Measurements from ENCODE around the gene RABGAP1L. TPM values are rescaled to one million over a fixed set of nuclear protein-coding genes. Genes with fewer than 3 reads are reported as not detected.
"Not testable (repeated sequence)": the region's sequence is repeated elsewhere in the genome, so short reads cannot be mapped to it uniquely, and the experiment has no call there.

Gene RABGAP1L
- total RNA-seq, 1 donor from 2014 or later, result 114 TPM

DNA sequence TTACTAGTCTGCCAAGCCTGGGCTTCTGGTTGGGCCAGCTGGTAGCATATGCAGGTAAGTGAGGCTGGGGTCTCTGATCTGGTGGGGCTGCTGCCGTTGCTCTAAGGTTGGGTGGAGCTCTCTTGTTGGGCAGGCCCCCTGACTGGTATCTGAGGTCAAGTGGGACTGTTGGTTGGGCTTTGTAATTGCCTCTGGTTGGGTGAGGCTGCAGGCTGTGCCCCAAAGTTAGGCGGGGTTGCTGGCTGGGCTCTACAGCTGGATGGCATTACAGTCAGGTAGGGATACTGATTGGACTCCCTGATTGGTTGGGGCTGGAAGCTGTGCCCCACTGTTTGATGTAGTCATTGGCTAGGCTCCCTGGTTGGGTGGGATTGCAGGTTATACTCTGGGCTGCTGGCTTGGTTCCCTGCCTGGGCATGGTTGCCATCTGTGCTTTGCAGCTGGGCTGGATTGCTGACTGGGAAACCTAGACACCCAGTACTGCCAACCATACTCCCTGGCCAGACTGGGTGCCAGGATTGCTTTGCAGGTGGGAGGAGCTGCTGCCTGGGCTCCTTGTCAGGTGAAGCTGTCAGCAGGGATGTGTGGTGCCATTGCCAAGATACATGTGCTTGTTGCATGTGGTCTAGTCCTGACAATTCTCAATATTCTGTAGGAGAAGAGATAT is 130.5 kb downstream of the RABGAP1L start:
- DNase-seq (ENCODE audit: low spot score), result no peak

DNA sequence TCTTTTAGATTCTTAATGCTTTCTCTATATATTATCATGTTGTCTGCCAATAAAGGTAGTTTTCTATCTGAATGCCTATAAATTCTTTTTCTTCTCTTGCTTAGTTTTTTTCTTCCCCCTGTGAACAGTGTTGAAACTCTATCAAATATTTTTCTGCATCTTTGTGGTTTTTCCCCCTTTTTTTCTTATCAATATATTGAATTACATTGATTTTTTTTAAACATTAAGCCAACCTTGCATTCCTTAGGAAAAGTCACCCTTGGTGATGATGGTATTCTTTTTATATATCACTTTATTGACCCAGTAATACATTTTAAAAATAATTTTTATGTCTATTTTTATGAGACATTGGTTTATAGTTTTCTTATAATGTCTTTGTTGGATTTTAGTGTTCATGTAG is 131.7 kb downstream of the RABGAP1L start:
- no peak for DNase-seq (ENCODE audit: low spot score)

DNA sequence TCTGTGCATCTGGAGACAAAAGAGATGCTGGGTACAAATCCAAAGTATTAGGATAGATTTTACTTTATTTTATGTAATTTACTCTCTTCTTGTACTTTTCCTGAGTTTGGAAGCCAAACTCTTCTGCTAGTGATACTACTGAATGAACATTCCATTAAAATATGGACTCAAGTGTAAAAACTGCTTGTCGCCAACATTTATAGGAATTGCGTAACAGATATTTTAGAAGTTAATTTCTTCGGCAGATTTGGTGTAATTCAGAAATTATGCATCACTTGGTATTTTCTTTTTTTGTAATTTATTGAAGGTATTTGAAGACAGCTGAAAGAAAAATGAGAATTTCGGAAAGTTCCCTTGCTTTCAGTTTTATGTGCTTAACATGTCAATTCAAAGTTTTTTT is 137.0 kb downstream of the RABGAP1L start:
- no peak for DNase-seq (ENCODE audit: low spot score)

DNA sequence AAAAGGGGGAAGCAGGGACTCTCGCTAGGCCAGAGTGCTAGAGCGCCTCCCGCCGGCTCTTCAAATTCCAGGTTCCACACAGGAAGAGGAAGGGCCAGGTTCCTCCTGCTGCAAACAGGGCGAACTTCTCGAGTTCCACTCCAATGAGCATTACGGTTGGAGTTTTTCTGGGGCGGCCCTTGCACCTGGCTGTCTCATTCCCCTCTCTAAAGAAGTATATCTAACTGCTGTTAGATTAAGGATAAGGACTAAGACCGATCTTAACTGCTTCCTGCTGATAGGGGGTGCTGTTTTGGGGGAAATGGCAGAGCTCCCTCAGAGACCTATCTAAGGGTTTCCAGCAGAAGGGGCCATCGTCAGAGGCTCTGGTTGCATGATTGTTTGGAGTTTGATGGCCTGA is 138.0 kb downstream of the RABGAP1L start:
- no peak for DNase-seq (ENCODE audit: low spot score)

- no peak for DNase-seq (ENCODE audit: low spot score)
These were observed 142.2 kb downstream of the RABGAP1L start for GRCh38 chr1:174301295-174302077.

GRCh38 chr1:174308604-174309003 is 149.3 kb downstream of the RABGAP1L start:
- DNase-seq (ENCODE audit: low spot score), result no peak

- DNase-seq (ENCODE audit: low spot score), result no peak
These were observed 150.2 kb downstream of the RABGAP1L start for GRCh38 chr1:174309490-174309889.

GRCh38 chr1:174314433-174314832 is 155.1 kb downstream of the RABGAP1L start:
- DNase-seq (ENCODE audit: low spot score), result no peak

DNA sequence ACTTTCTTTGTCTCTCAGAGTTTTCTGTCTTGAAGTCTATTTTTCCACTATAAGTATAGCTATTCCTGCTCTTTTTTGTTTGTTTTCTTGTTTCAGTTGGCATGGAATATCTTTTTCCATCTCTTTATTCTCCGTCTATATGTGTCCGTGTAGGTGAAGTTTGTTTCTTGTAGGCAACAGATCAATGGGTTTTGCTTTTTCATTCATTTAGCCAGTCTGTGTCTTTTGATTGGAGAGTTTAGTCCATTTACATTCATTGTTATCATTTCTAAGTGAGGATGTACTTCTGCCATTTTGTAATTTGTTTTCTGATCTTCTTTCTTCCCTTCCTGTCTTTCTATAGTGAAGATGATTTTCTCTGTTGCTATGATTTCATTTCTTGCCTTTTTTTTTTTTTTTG is 155.9 kb downstream of the RABGAP1L start:
- DNase-seq (ENCODE audit: low spot score), result no peak

DNA sequence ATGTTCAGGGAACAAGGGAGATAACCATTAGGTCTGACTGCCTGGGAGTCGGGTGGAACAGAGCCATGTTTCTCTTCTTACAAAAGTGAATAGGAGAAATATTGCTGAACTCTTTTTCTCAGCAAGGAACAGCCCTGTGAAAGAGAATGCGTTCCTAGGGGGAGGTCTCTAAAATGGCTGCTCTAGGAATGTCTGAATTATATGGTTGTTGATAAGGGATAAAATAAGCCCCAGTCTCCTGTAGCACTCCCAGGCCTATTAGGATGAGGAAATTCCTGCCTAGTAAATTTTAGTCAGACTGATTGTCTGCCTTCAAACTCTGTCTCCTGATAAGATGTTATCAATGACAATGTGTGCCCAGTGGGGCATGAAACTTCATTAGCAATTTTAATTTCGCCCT is 161.6 kb downstream of the RABGAP1L start:
- DNase-seq (ENCODE audit: low spot score), result not testable (repeated sequence)

DNA sequence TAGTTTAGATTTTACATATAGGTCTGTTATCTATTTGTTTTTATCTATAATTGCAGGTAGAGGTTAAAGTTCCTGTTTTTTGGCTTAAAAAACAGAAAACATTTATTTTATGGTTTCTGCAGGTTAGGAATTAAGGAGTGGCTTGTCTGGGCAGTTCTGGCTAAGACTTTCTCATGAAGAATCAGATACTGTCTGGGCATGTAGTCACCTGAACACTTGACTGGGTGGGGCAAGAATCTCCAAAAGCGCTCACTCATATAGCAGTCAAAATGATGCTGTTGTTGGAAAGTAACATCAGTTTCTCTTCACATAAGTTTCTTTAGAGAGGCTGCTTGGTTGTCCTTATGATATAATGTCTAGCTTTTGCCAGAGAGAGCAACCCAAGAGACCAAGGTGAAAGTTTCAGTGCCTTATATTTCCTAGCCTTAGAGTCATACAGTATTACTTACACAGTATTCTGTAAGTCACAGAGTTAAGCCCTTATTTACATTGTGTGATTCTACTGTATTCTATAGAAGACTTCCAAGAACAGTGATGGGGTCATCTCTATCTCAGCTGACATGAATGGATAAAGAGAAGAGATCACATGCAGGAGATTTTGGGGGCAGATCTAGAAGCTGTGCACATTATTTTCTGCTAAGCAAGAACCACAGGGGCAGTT is 163.0 kb downstream of the RABGAP1L start:
- no peak for DNase-seq (ENCODE audit: low spot score)

- no peak for DNase-seq (ENCODE audit: low spot score)
These were observed 165.2 kb downstream of the RABGAP1L start for GRCh38 chr1:174324493-174324892.

DNA sequence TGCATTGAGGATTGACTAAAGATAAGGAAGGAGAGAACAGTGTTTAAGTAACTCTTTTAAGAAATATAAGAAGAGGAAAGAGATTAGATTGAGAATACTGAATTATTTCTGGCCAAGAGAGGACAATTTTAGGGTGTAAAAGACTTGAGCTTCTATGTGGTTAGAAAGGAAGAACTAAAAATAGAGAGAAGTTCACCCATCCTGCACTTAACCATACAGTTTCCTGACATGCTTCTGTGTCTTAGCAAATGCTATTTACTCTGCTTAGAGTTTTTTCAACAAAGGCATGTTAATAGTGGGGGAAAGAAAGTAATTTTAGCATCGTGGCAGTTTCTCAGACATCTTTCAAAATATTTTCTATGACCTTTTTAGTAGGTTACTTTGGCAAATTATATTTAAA is 165.6 kb downstream of the RABGAP1L start:
- DNase-seq (ENCODE audit: low spot score), result no peak

DNA sequence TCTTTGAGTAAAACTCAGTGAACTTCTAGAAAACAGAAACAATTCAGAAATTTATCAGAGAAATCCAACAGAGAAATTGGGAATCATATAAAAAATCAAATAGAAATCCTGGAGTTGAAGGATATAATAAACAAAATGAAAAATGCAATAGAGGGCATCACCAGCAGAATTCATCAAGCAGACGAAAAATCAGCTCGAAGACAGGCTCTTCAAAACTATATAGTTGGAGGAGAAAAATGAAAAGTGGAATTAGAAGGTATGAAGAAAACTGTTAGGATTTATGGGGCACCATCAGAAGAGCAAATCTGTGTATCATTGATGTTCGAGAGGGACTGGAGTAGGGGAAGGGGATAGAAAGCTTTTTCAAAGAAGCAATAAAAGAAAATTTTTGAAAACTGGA is 167.0 kb downstream of the RABGAP1L start:
- DNase-seq (ENCODE audit: low spot score), result no peak

- no peak for DNase-seq (ENCODE audit: low spot score)
These were observed 174.1 kb downstream of the RABGAP1L start for GRCh38 chr1:174333437-174333836.

GRCh38 chr1:174337000-174337681 is 177.8 kb downstream of the RABGAP1L start:
- no peak for DNase-seq (ENCODE audit: low spot score)

DNA sequence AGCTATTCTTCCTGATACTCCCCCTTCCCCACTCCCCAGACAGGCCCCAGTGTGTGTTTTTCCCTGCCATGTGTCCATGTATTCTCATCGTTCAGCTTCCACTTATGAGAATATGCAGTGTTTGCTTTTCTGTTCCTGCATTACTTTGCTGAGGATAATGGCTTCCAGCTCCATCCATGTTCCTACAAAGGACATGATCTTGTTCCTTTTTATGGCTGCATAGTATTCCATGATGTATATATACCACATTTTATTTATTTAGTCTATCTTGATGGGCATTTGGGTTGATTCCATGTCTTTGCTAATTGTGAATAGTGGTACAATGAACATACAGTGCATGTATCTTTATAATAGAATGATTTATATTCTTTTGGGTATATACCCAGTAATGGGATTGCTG is 181.1 kb downstream of the RABGAP1L start:
- DNase-seq (ENCODE audit: low spot score), result not testable (repeated sequence)

- no peak for DNase-seq (ENCODE audit: low spot score)
These were observed 184.8 kb downstream of the RABGAP1L start for GRCh38 chr1:174344162-174344561.

DNA sequence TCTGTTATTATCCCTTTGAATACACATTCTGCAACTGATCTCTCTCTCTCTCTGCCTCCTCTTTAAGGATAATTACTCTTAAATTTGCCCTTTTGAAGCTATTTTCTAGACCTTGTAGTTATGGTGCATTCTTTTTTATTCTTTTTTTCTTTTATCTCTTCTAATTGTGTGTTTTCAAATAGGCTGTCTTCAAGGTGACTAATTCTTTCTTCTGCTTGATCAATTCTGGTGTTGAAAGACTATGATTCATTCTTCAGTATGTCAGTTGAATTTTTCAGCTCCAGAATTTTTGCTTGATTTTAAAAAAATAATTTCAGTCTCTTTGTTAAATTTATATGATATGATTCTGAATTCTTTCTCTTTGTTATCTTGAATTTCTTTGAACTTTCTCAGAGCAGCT is 192.8 kb downstream of the RABGAP1L start:
- no peak for DNase-seq (ENCODE audit: low spot score)

DNA sequence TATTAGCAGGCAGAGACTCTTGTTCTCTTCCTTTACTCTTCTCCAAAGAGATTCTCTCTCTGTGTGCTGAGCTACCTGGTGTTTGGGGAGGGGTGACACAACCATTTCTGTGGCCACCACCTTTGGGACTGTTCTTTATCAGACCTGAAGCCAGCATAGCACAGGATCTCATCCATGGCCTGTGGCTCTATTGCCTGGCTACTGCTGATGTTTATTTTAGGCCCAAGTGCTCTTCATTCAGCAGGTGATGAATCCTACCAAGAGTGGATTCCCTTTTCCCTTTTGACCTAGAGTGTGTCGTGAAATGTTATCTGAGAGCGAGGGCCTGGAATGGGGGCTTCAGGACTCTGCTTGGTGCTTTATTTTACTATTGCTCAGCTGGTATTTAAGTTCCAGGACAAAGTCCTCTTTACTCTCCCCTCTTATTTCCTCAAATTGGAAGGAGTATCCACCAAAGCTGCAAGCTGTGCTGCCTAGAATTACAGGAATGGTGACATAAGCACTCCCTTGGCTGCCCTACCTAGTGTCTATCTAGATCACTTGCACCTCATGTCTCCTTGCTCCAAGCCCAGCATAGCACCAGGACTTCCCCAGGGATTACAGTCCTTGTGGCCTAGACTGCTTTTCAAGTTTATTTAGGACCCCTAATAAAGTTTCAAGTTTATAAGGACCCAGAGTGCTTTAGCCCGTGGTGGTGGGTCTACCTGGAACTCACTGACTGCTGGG is 193.7 kb downstream of the RABGAP1L start:
- no peak for DNase-seq (ENCODE audit: low spot score)

- no peak for DNase-seq (ENCODE audit: low spot score)
These were observed 199.0 kb downstream of the RABGAP1L start for GRCh38 chr1:174358344-174358743.
